ENCODE results near the gene OCA2. TPM values are rescaled to one million over a fixed set of nuclear protein-coding genes. Genes with fewer than 3 reads are reported as not detected.

The OCA2 gene
- total and polyA plus RNA-seq, 2 of the 8 experiments (the other 6 are each of a cell fraction or from before 2014, with no cell fraction given), result 0.20 TPM

DNA sequence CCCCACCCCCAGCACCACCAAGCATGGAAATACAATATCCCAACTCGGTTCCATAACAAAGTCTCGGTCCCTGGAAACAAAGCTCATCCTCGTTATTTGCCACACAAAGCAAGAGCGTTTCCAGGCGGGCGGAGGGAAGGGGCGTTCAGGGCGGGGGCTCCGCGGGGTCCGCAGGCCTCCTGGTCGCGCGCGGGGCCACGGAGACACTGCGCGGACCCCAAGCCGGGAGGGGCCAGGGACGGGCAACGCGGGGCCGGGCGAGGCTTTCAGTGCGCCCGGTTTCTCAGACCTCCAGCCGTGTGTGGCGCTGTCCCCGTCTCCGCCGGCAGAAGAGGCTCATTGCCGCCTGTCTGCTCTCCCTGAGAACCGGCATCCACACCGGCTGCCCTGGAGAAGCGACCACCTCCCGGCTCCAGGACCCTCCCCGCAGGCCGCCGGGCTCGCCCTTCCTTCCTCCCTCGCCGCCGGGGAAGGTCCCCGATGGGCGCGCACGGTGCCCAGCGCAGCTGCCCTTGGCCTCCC lies 329.0 kb downstream of the OCA2 start:
- Histone ChIP-seq H2BK12ac (ENCODE audit: low read depth, low read length) (no peak overlapping the region), H3K4ac (replicated peaks; ENCODE audit: insufficient read length, low read depth, low read length) (no peak overlapping the region), H3K18ac (ENCODE audit: extremely low read depth, low read length) (no peak overlapping the region), H2BK5ac (ENCODE audit: low read depth, low read length) (no peak overlapping the region), H3K79me1 (ENCODE audit: low read depth, low read length) (no peaks in the 10 kb centered on the region), H3K36me3 (ENCODE audit: control insufficient read depth in 2 of 4, insufficient read depth in 4 of 4, low read length in 3 of 4) (no peaks in the 10 kb centered on the region), H3K4me2 (ENCODE audit: insufficient read depth in 1 of 2, low read depth in 2 of 2, low read length in 2 of 2) (no peak overlapping the region), H4K5ac (ENCODE audit: insufficient read length, low read depth, low read length) (no peak overlapping the region), H3K4me3 (ENCODE audit: extremely low read depth in 1 of 4, insufficient read depth in 2 of 4, low read depth in 3 of 4, low read length in 4 of 4) (no peak overlapping the region), H3K23ac (ENCODE audit: insufficient read length) (no peak overlapping the region), H2AFZ (ENCODE audit: low read length) (no peak overlapping the region), H3K9me3 (ENCODE audit: insufficient read depth in 2 of 2, low read depth in 1 of 2, low read length in 1 of 2) (peaks cover 7 to 10% of the 10 kb centered on the region in 2 experiments; a peak in 3 of 4 replicates), H2BK20ac (ENCODE audit: low read length) (no peak overlapping the region), H4K91ac (replicated peaks; ENCODE audit: insufficient read length, low read length) (no peak overlapping the region), H4K8ac (ENCODE audit: extremely low read depth, insufficient read depth, low read length) (no peak overlapping the region), H2BK15ac (ENCODE audit: low read length) (no peak overlapping the region), H4K20me1 (replicated peaks in 1 of 2; ENCODE audit: control insufficient read depth in 1 of 2, insufficient read depth in 2 of 2, low read length in 2 of 2) (no peaks in the 10 kb centered on the region), H2BK120ac (replicated peaks; ENCODE audit: low read depth, low read length) (no peak overlapping the region), H3K56ac (replicated peaks; ENCODE audit: insufficient read length, low read depth, low read length) (no peak overlapping the region), H3K79me2 (ENCODE audit: control insufficient read depth in 1 of 2, insufficient read depth in 2 of 2, low read length in 2 of 2) (no peaks in the 10 kb centered on the region), H3K9ac (replicated peaks in 1 of 4; ENCODE audit: extremely low read depth in 1 of 4, low read depth in 3 of 4, low read length in 3 of 4) (no peak overlapping the region), H3K14ac (ENCODE audit: insufficient read length) (no peak overlapping the region), H2AK5ac (ENCODE audit: low read depth, low read length) (no peak overlapping the region), H3K23me2 (ENCODE audit: low read depth, low read length) (no peaks in the 10 kb centered on the region), H3K4me1 (replicated peaks in 1 of 4; ENCODE audit: control insufficient read depth in 3 of 4, insufficient read depth in 4 of 4, low read length in 3 of 4) (peaks cover 2 to 5% (median 2%) of the 10 kb centered on the region in 4 experiments; a peak in 6 of 7 replicates), H3K27ac (ENCODE audit: low read depth, low read length) (no peak overlapping the region), H3K27me3 (replicated peaks in 1 of 4; ENCODE audit: control insufficient read depth in 3 of 4, extremely low read depth in 1 of 4, insufficient read depth in 3 of 4, low read length in 3 of 4) (no peaks in the 10 kb centered on the region)
- POLR2A ChIA-PET (ENCODE audit: partially characterized antibody), result no interaction called here
- WGBS, 2 experiments (ENCODE audit: extremely low coverage in 1 of 2, insufficient coverage in 1 of 2, insufficient read length in 1 of 2, insufficient replicate concordance in 2 of 2, low coverage in 1 of 2, low lambda C conversion rate in 2 of 2, missing lambda C conversion rate in 1 of 2), result 97% methylated on average over 15 of the region's 48 CpGs; no CpG with 5 or more reads in 1 of the 2 experiments
- FAIRE-seq, result no peak
- DNase-seq (ENCODE audit: low read depth in 1 of 2, low spot score in 2 of 2), result no peak
- CTCF ChIA-PET (ENCODE audit: partially characterized antibody), result interaction anchor here (1.0 to 1.1 kb wide), 2 partner anchors 81 to 411 kb away, joined by 4 read pairs; no protein-coding TSS in a partner anchor
- no peak for TF ChIP-seq RNF2 (IDR thresholded peaks at IDR 0.05; ENCODE audit: borderline replicate concordance, low read depth, low read length, missing control alignments, poor library complexity, severe bottlenecking)
- no peak for TF ChIP-seq CREB1 (IDR thresholded peaks at IDR 0.05)

Data from H1 (cell line).